ENCODE data around the gene FOXJ1. TPM values are rescaled to one million over a fixed set of nuclear protein-coding genes. Genes with fewer than 3 reads are reported as not detected.

The FOXJ1 gene
- total and polyA plus RNA-seq, 2 of the 4 experiments (the other 2 are of a cell fraction): 0.05 TPM; not detected in 1

DNA sequence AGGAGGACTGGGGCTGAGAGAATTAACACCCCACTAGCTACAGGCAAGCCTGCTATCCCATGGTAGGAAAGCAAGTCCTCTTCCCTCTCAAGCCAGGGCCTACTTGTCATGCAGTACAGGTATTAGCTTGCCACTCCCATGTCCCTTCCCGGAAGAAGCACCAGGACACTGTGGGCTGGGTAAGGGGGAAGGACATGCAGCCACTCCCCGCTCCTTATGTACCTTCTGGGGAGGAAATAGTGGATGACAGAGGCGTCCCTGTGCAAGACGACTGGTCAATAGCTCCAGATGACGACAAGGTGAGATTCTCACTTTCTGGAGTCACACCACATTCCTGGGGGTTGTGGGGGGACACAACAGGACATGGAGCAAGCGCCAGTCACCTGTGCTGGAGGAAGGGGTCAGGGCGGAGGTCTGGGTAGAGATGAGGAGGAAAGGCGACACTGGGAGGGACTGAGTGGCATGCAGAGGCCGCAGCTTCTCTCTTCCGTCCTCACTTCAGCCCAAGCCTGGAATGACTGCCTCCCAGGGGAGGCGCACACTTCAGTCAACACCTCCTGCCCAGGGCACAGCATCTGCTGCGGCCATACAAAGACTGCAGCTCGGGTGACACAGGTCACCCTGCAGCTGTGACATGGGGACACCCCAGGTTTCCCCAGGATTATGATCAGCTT, 15.1 kb upstream of the FOXJ1 start:
- no peak overlapping the region for H3K14ac ChIP-seq (replicated peaks; ENCODE audit: low read depth, low read length)
- no peak overlapping the region for H2AK5ac ChIP-seq (ENCODE audit: low read depth, low read length)
- H3K27ac ChIP-seq (ENCODE audit: insufficient read depth, low read length): no peak overlapping the region
- no peak overlapping the region for H3K4ac ChIP-seq (ENCODE audit: low read depth, low read length)
- ATAC-seq (ENCODE audit: low read depth) (no peak), DNase-seq (no peak)
- no peaks in the 10 kb centered on the region; the same call in 1 of the 2 replicates for H3K9me1 ChIP-seq (ENCODE audit: insufficient read depth, low read length)
- no CpG with 5 or more reads among the region's 13 CpGs for WGBS, 2 experiments (ENCODE audit: extremely low coverage in 2 of 2, insufficient read length in 1 of 2)
- H2AFZ ChIP-seq (replicated peaks; ENCODE audit: low read length, poor library complexity): no peak overlapping the region
- H3K56ac ChIP-seq (ENCODE audit: extremely low read depth, insufficient read depth, low read length): no peak overlapping the region
- no peaks in the 10 kb centered on the region for H3K36me3 ChIP-seq (ENCODE audit: control insufficient read depth, insufficient read depth, low read length)
- intact Hi-C loops (cut with micrococcal nuclease) (no loop called here), in situ Hi-C loops (cut with MboI; ENCODE audit: low sequenced_read_pairs) (no loop called here), dilution Hi-C loops (cut with HindIII; ENCODE audit: low sequenced_read_pairs, unreplicated experiment) (no loop called here)
- no peak overlapping the region for H2BK5ac ChIP-seq (ENCODE audit: low read depth, low read length, poor library complexity, severe bottlenecking)
- POLR2A ChIA-PET (ENCODE audit: unreplicated experiment): no interaction called here
- no peak overlapping the region for H3K4me3 ChIP-seq (ENCODE audit: insufficient read depth, low read depth, low read length)
- no peaks in the 10 kb centered on the region for H4K20me1 ChIP-seq (ENCODE audit: insufficient read depth, low read length)
- BruUV-seq (replicated peaks): no TSS peak
- no peak overlapping the region for H2BK20ac ChIP-seq (ENCODE audit: low read depth, low read length)
- no peak overlapping the region for H2BK15ac ChIP-seq (ENCODE audit: low read depth, low read length)
- H3K79me1 ChIP-seq (ENCODE audit: low read depth in 1 of 2, low read length in 2 of 2): no peaks in the 10 kb centered on the region
- H3K9me3 ChIP-seq (ENCODE audit: control insufficient read depth, insufficient read depth, low read length): no peaks in the 10 kb centered on the region
- no peak for TF ChIP-seq POLR2A (IDR thresholded peaks at IDR 0.05; ENCODE audit: low read depth, low read length)
- peaks cover 9% of the 10 kb centered on the region for H3K27me3 ChIP-seq (ENCODE audit: control insufficient read depth, insufficient read depth, low read length)
- no peak overlapping the region for H3K4me2 ChIP-seq (ENCODE audit: low read depth, low read length)
- no peak overlapping the region for H2BK120ac ChIP-seq (ENCODE audit: low read depth, low read length)
- H3K9ac ChIP-seq (ENCODE audit: low read depth, low read length): no peak overlapping the region
- no peak overlapping the region for H4K8ac ChIP-seq (ENCODE audit: low read depth in 2 of 2, low read length in 2 of 2)
- H3K18ac ChIP-seq (ENCODE audit: low read depth, low read length): no peak overlapping the region
- H3K4me1 ChIP-seq (ENCODE audit: control insufficient read depth, insufficient read depth, low read length): no peaks in the 10 kb centered on the region
- no peak overlapping the region for H2AK9ac ChIP-seq (replicated peaks; ENCODE audit: low read depth, low read length, poor library complexity)
- H4K91ac ChIP-seq (ENCODE audit: insufficient read depth, low read depth, low read length): no peak overlapping the region
- no peak overlapping the region for H3K23ac ChIP-seq (ENCODE audit: low read depth, low read length)
- CTCF ChIA-PET: no interaction called here
- H4K5ac ChIP-seq (ENCODE audit: low read depth, low read length): no peak overlapping the region

Measured in IMR-90 (cell line).